ENCODE measurements around the gene RHBDD2.

DNA sequence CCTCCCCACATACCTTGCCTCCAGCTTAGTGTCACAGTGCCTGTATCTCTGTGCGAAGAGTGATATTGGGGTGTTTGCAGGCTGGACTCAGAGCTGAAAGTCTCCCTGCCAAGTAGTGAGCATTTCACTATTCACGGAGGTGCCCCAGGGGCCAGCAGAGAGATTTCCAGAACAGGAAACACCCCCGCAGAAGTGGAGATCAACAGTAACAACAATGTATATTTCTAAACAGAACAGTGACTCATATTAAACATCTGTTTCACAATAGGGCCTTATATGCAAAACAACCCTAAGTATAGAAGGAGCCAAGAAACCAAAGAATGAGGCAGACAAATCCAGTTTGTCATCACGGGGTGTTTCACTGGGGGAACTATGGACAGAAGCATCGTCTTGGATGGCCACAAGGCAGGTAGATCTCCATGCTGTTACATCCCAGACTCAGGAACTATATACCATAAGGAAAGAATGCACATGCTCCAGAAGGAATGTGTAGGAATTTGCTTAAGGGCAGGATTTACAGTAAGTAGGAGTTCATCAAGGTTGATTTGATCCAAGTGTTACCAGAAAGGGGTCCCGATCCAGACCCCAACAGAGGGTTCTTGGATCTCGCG, 35.9 kb upstream of the RHBDD2 start:
- TF ChIP-seq EZH2 (IDR thresholded peaks at IDR 0.05; ENCODE audit: borderline replicate concordance, insufficient read depth, low read depth, low read length, poor library complexity, severe bottlenecking): no peak
- TF ChIP-seq, protein P1, sequence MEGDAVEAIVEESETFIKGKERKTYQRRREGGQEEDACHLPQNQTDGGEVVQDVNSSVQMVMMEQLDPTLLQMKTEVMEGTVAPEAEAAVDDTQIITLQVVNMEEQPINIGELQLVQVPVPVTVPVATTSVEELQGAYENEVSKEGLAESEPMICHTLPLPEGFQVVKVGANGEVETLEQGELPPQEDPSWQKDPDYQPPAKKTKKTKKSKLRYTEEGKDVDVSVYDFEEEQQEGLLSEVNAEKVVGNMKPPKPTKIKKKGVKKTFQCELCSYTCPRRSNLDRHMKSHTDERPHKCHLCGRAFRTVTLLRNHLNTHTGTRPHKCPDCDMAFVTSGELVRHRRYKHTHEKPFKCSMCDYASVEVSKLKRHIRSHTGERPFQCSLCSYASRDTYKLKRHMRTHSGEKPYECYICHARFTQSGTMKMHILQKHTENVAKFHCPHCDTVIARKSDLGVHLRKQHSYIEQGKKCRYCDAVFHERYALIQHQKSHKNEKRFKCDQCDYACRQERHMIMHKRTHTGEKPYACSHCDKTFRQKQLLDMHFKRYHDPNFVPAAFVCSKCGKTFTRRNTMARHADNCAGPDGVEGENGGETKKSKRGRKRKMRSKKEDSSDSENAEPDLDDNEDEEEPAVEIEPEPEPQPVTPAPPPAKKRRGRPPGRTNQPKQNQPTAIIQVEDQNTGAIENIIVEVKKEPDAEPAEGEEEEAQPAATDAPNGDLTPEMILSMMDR (IDR thresholded peaks at IDR 0.05): no peak
